Progenitor cell of endocrine pancreas (in vitro differentiated cells): ENCODE data around the gene HSPA12A. TPM values are rescaled to one million over a fixed set of nuclear protein-coding genes. Genes with fewer than 3 reads are reported as not detected.

Source experiments
- DNase-seq: peaks from one replicate; pipeline ENCODE4 v3.0.0; 2021; ENCODE audit warnings: low spot score; ENCODE audit not compliant: unreplicated experiment
- H3K27ac Mint-ChIP-seq: 2 replicates; pipeline ENCODE4 v1.8.0; 2021; ENCODE audit warnings: mild to moderate bottlenecking, moderate library complexity, mixed read lengths
- H3K27me3 Mint-ChIP-seq: 2 replicates; pipeline ENCODE4 v1.8.0; 2021; ENCODE audit warnings: mixed read lengths
- H3K36me3 Mint-ChIP-seq: 2 replicates; pipeline ENCODE4 v1.8.0; 2022; ENCODE audit warnings: mixed read lengths; ENCODE audit not compliant: insufficient read depth
- H3K4me1 Mint-ChIP-seq: 2 replicates; pipeline ENCODE4 v1.8.0; 2021; ENCODE audit warnings: low read depth, mixed read lengths
- H3K4me3 Mint-ChIP-seq: 2 replicates; pipeline ENCODE4 v1.8.0; 2021; ENCODE audit warnings: low read depth, mild to moderate bottlenecking, moderate library complexity, mixed read lengths
- H3K9me3 Mint-ChIP-seq: 2 replicates; pipeline ENCODE4 v1.8.0; 2021; ENCODE audit warnings: low read depth, mixed read lengths
- CTCF ChIP-seq: fragments of 200-600 bp; sonication (generic); IDR thresholded peaks from one replicate; pipeline ENCODE4 v1.5.0; 2021; ENCODE audit warnings: antibody characterized with exemption, mild to moderate bottlenecking; ENCODE audit not compliant: unreplicated experiment
- total RNA-seq: library from RNA; stranded (reverse); gene quantifications from 2 replicates; pipeline ENCODE4 v1.2.1, GENCODE V29; 2021

The HSPA12A gene
- total RNA-seq, 1 donor from 2014 or later: 9.1 TPM

GRCh38 chr10:116636385-116636784 is 106.0 kb downstream of the HSPA12A start:
- no peaks in the 10 kb centered on the region for H3K4me1 Mint-ChIP-seq
- no peak overlapping the region for H3K4me3 Mint-ChIP-seq
- H3K27ac Mint-ChIP-seq: no peak overlapping the region
- peaks cover 15% of the 10 kb centered on the region for H3K9me3 Mint-ChIP-seq
- no peak for TF ChIP-seq CTCF
- no peaks in the 10 kb centered on the region for H3K36me3 Mint-ChIP-seq
- H3K27me3 Mint-ChIP-seq: peaks cover 8% of the 10 kb centered on the region
- DNase-seq: no peak

- no peaks in the 10 kb centered on the region for H3K4me1 Mint-ChIP-seq
- peaks cover 3% of the 10 kb centered on the region for H3K9me3 Mint-ChIP-seq
- no peak overlapping the region for H3K4me3 Mint-ChIP-seq
- no peak for TF ChIP-seq CTCF
- H3K27ac Mint-ChIP-seq: no peak overlapping the region
- H3K27me3 Mint-ChIP-seq: peaks cover 9% of the 10 kb centered on the region
- DNase-seq: no peak
- H3K36me3 Mint-ChIP-seq: no peaks in the 10 kb centered on the region
Observed at GRCh38 chr10:116634126-116634975, 108.0 kb downstream of the HSPA12A start.

- DNase-seq: no peak
- Mint-ChIP-seq H3K4me3 (no peak overlapping the region), H3K4me1 (no peaks in the 10 kb centered on the region), H3K9me3 (peaks cover 3% of the 10 kb centered on the region), H3K27ac (no peak overlapping the region), H3K36me3 (no peaks in the 10 kb centered on the region), H3K27me3 (peaks cover 15% of the 10 kb centered on the region)
- no peak for TF ChIP-seq CTCF
Observed at GRCh38 chr10:116633216-116633600, 109.2 kb downstream of the HSPA12A start.

- H3K4me3 Mint-ChIP-seq: no peak overlapping the region
- H3K9me3 Mint-ChIP-seq: peaks cover 3% of the 10 kb centered on the region
- no peak overlapping the region for H3K27ac Mint-ChIP-seq
- no peaks in the 10 kb centered on the region for H3K4me1 Mint-ChIP-seq
- no peak for DNase-seq
- no peaks in the 10 kb centered on the region for H3K36me3 Mint-ChIP-seq
- no peak for TF ChIP-seq CTCF
- H3K27me3 Mint-ChIP-seq: peaks cover 15% of the 10 kb centered on the region
Observed at GRCh38 chr10:116632596-116633215, 109.7 kb downstream of the HSPA12A start.

- Mint-ChIP-seq H3K4me1 (no peaks in the 10 kb centered on the region), H3K27ac (no peak overlapping the region), H3K4me3 (no peak overlapping the region), H3K9me3 (peaks cover 3% of the 10 kb centered on the region), H3K36me3 (no peaks in the 10 kb centered on the region), H3K27me3 (peaks cover 15% of the 10 kb centered on the region)
- TF ChIP-seq CTCF: no peak
- DNase-seq: no peak
Observed at GRCh38 chr10:116631871-116632295, 110.5 kb downstream of the HSPA12A start.
